ENCODE measurements around the gene LRRN3.

DNA sequence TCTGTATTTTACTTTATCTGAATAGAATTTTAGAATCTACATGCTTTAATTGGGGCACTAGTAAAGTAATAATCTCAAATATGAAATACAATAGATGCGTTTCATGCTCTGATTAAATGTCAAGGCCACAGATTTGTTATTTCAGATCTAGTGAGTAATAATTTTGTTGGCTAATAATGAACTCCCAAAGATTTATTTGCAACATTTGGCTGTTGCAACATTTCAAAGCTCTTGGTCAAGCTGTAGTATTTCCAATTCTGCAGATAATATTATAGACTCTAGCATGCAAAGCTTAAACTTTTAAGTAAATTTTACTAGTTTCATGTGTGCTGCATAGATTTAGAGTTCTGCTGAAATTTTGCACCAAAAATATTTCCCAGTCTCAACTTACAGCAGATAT, 16.7 kb downstream of the LRRN3 start:
- TF ChIP-seq CTCF (IDR thresholded peaks at IDR 0.05), result no peak
- no peak for TF ChIP-seq POLR2A (IDR thresholded peaks at IDR 0.05)
